RPMI8226 (cell line): ENCODE measurements around the gene PHOSPHO1.
"Not testable (repeated sequence)": the region's sequence is repeated elsewhere in the genome, so short reads cannot be mapped to it uniquely, and the experiment has no call there.

Experiments used
- DNase-seq: peaks from one replicate; pipeline ENCODE4 v3.0.0-alpha.2; 2015

The PHOSPHO1 gene

GRCh38 chr17:49230636-49231562, at the start of gene PHOSPHO1:
PHOSPHO1 (minus strand) TSS chr17:49230787; CDS start chr17:49226691, 4,096 bp downstream.
- peak; percentile 89 for DNase-seq

GRCh38 chr17:49280061-49280460, 49.5 kb upstream of the PHOSPHO1 start:
- no peak for DNase-seq

- not testable (repeated sequence) for DNase-seq
Measured at GRCh38 chr17:49279263-49280015, 48.9 kb upstream of the PHOSPHO1 start.

- DNase-seq, result no peak
Measured at GRCh38 chr17:49278076-49278475, 47.5 kb upstream of the PHOSPHO1 start.

GRCh38 chr17:49277638-49278037, 47.1 kb upstream of the PHOSPHO1 start:
- no peak for DNase-seq

GRCh38 chr17:49275981-49276380, 45.4 kb upstream of the PHOSPHO1 start:
- not testable (repeated sequence) for DNase-seq

GRCh38 chr17:49269356-49269755, 38.8 kb upstream of the PHOSPHO1 start:
- no peak for DNase-seq

GRCh38 chr17:49267912-49268311, 37.3 kb upstream of the PHOSPHO1 start:
- DNase-seq, result no peak

- no peak for DNase-seq
Measured at GRCh38 chr17:49266233-49266632, 35.6 kb upstream of the PHOSPHO1 start.

GRCh38 chr17:49261540-49261939, 31.0 kb upstream of the PHOSPHO1 start:
- DNase-seq, result not testable (repeated sequence)

GRCh38 chr17:49260817-49261291, 30.3 kb upstream of the PHOSPHO1 start:
- DNase-seq, result no peak

GRCh38 chr17:49260011-49260816, 29.6 kb upstream of the PHOSPHO1 start:
- DNase-seq, result peak; percentile 24

- DNase-seq, result no peak
Measured at GRCh38 chr17:49259663-49260010, 29.1 kb upstream of the PHOSPHO1 start.

- no peak for DNase-seq
Measured at GRCh38 chr17:49258394-49258793, 27.8 kb upstream of the PHOSPHO1 start.

- DNase-seq, result no peak
Measured at GRCh38 chr17:49255125-49255524, 24.5 kb upstream of the PHOSPHO1 start.

GRCh38 chr17:49254066-49254465, 23.5 kb upstream of the PHOSPHO1 start:
- no peak for DNase-seq

GRCh38 chr17:49252148-49252695, 21.6 kb upstream of the PHOSPHO1 start:
- no peak for DNase-seq

GRCh38 chr17:49249890-49250522, 19.4 kb upstream of the PHOSPHO1 start:
- DNase-seq, result no peak

- peak; percentile 22 for DNase-seq
Measured at GRCh38 chr17:49249292-49249794, 18.8 kb upstream of the PHOSPHO1 start.

GRCh38 chr17:49247944-49248343, 17.4 kb upstream of the PHOSPHO1 start:
- no peak for DNase-seq

- no peak for DNase-seq
Measured at GRCh38 chr17:49244839-49245238, 14.3 kb upstream of the PHOSPHO1 start.

- no peak for DNase-seq
Measured at GRCh38 chr17:49242813-49243212, 12.2 kb upstream of the PHOSPHO1 start.
